CD14-positive monocyte (primary cell): Measurements from ENCODE around the gene STEAP4. TPM values are rescaled to one million over a fixed set of nuclear protein-coding genes. Genes with fewer than 3 reads are reported as not detected.

Experiments
- DNase-seq, 3 donors: peaks; one replicate each; pipeline ENCODE4 v3.0.0-alpha.2; 2011 to 2022
- H2AFZ ChIP-seq: 2 replicates; pipeline ENCODE4 v1.6.0; 2012; ENCODE audit warnings: mild to moderate bottlenecking, low read depth, low read length, inconsistent platforms; ENCODE audit not compliant: insufficient read depth, poor library complexity, severe bottlenecking
- H3K27ac ChIP-seq, 2 donors: 1 replicate in 1 of 2; 2 replicates in 1 of 2; pipeline ENCODE4 v1.5.1; 2012 to 2013; ENCODE audit warnings: low read length in 2 of 2, control low read depth in 1 of 2, inconsistent platforms in 1 of 2, low read depth in 1 of 2, mild to moderate bottlenecking in 1 of 2
- H3K27me3 ChIP-seq, 2 donors: one replicate each; pipeline versions ENCODE4 v1.6.0 to v1.6.1; 2011 to 2013; ENCODE audit warnings: low read length in 2 of 2; ENCODE audit not compliant: control insufficient read depth in 2 of 2, insufficient read depth in 2 of 2
- H3K36me3 ChIP-seq, 2 donors: replicated peaks in 1 of 2; 1 replicate in 1 of 2; 2 replicates in 1 of 2; pipeline versions ENCODE4 v1.5.1 to v1.6.1; 2012 to 2013; ENCODE audit warnings: low read length in 2 of 2, control low read depth in 1 of 2, inconsistent platforms in 1 of 2, mild to moderate bottlenecking in 1 of 2; ENCODE audit not compliant: insufficient read depth in 2 of 2, control insufficient read depth in 1 of 2
- H3K4me1 ChIP-seq, 2 donors: 1 replicate in 1 of 2; 2 replicates in 1 of 2; pipeline versions ENCODE4 v1.5.1 to v1.6.1; 2012 to 2013; ENCODE audit warnings: low read length in 2 of 2, control low read depth in 1 of 2, inconsistent platforms in 1 of 2, mild to moderate bottlenecking in 1 of 2, moderate library complexity in 1 of 2; ENCODE audit not compliant: insufficient read depth in 2 of 2, control insufficient read depth in 1 of 2
- H3K4me2 ChIP-seq: replicated peaks from 2 replicates; pipeline ENCODE3; 2012; ENCODE audit warnings: low read length, moderate library complexity, mild to moderate bottlenecking; ENCODE audit not compliant: poor library complexity, severe bottlenecking; ENCODE audit errors: extremely low read depth
- H3K4me3 ChIP-seq, 3 experiments: fragments of 200-600 bp in 1 of 3; sonication (generic) in 1 of 3; replicated peaks in 1 of 3; 1 replicate in 2 of 3; 2 replicates in 1 of 3; pipeline ENCODE4 v1.5.1; 2011 to 2013; ENCODE audit warnings: low read length in 3 of 3, mild to moderate bottlenecking in 3 of 3, control low read depth in 2 of 3, low read depth in 2 of 3, inconsistent platforms in 1 of 3, moderate library complexity in 1 of 3
- H3K79me2 ChIP-seq: 2 replicates; pipeline ENCODE4 v1.6.0; 2012; ENCODE audit warnings: mild to moderate bottlenecking, control low read depth, inconsistent platforms, low read length, moderate library complexity; ENCODE audit not compliant: insufficient read depth
- H3K9ac ChIP-seq: 2 replicates; pipeline ENCODE4 v1.6.0; 2017; ENCODE audit warnings: low read length, mild to moderate bottlenecking; ENCODE audit not compliant: insufficient read depth, poor library complexity, severe bottlenecking
- H3K9me3 ChIP-seq, 2 donors: replicated peaks in 1 of 2; 1 replicate in 1 of 2; 2 replicates in 1 of 2; pipeline versions ENCODE4 v1.5.1 to v1.6.1; 2012 to 2013; ENCODE audit warnings: low read length in 2 of 2, control low read depth in 1 of 2; ENCODE audit not compliant: control insufficient read depth in 1 of 2, insufficient read depth in 1 of 2
- H4K20me1 ChIP-seq: 2 replicates; pipeline ENCODE4 v1.6.0; 2012; ENCODE audit warnings: mild to moderate bottlenecking, low read length, control low read depth, moderate library complexity; ENCODE audit not compliant: insufficient read depth
- H3K27ac Mint-ChIP-seq, 7 donors: one replicate each; pipeline ENCODE4 v1.8.0; 2020; ENCODE audit warnings: mild to moderate bottlenecking in 7 of 7, mixed read lengths in 7 of 7, moderate library complexity in 6 of 7, inconsistent platforms in 2 of 7
- H3K27me3 Mint-ChIP-seq, 3 donors: one replicate each; pipeline ENCODE4 v1.8.0; 2021 to 2022; ENCODE audit warnings: low read depth in 3 of 3, mild to moderate bottlenecking in 3 of 3, mixed read lengths in 3 of 3, moderate library complexity in 3 of 3, inconsistent platforms in 1 of 3
- H3K36me3 Mint-ChIP-seq, 2 donors: one replicate each; pipeline ENCODE4 v1.8.0; 2020; ENCODE audit warnings: mixed read lengths in 2 of 2, inconsistent platforms in 1 of 2, mild to moderate bottlenecking in 1 of 2
- H3K4me1 Mint-ChIP-seq: one replicate; pipeline ENCODE4 v1.8.0; 2020; ENCODE audit warnings: mild to moderate bottlenecking, mixed read lengths
- H3K4me3 Mint-ChIP-seq, 2 donors: one replicate each; pipeline ENCODE4 v1.8.0; 2020; ENCODE audit warnings: mild to moderate bottlenecking in 2 of 2, mixed read lengths in 2 of 2, moderate library complexity in 1 of 2
- H3K9me3 Mint-ChIP-seq, 7 donors: one replicate each; pipeline ENCODE4 v1.8.0; 2020 to 2022; ENCODE audit warnings: mixed read lengths in 7 of 7, mild to moderate bottlenecking in 6 of 7, moderate library complexity in 6 of 7, inconsistent platforms in 2 of 7
- WGBS: methylation state at CpG from one replicate; pipeline ENCODE4 v1.1.5; 2013; ENCODE audit warnings: missing lambda C conversion rate; ENCODE audit not compliant: insufficient coverage; 5-methylcytosine and 5-hydroxymethylcytosine counted together
- intact Hi-C, 2 donors: fragments of 100-400 bp; cut with micrococcal nuclease; formaldehyde crosslinking; loops; one replicate each; pipeline versions ENCODE4 v1.15.0 to v1.15.1; 2023
- polyA plus RNA-seq, 3 donors: library from polyadenylated mRNA; depleted of rRNA in 1 of 3; unstranded in 2 of 3; stranded (reverse) in 1 of 3; fragments of 300-500 nt in 2 of 3; fragments of >200 nt in 1 of 3; fragmentation: Illumina TruSeq in 2 of 3; gene quantifications; 1 replicate in 2 of 3; 2 replicates in 1 of 3; pipeline ENCODE4 v1.2.3, GENCODE V29; 2012 to 2021
- TF ChIP-seq, protein P1 (sequence below): fragments of 200-600 bp; IDR thresholded peaks from one replicate; pipeline ENCODE4 v1.8.0; 2022; ENCODE audit warnings: antibody characterized with exemption, mild to moderate bottlenecking

The STEAP4 gene
- polyA plus RNA-seq, 3 donors: 17.1 to 40.0 (median 26.2) TPM

DNA sequence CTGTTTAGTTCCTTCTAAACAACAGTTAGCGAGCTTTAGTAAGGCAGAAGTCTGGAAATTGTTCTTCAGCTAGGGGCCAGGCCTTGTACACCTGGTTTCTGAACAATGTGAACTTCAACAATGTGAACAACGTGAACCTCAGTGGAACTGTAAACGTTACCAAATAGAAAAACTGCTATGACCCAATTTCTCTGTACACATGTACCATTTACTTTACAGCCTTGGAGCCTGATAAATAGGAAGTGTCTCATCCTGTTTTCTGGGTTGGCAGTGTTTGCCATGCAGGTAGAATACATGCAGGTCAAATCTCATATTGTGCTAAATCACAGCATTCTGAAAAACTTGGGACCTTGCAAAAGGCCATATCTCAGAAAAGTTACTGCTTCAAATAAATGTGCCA lies 1.6 kb downstream of the STEAP4 start:
- Mint-ChIP-seq H3K4me3 (peak overlapping the region in 1 of 2 donors; percentile 94), H3K36me3 (peaks cover 12 to 16% of the 10 kb centered on the region in 2 donors), H3K4me1 (peaks cover 61% of the 10 kb centered on the region), H3K9me3 (no peaks in the 10 kb centered on the region), H3K27ac (no peak overlapping the region), H3K27me3 (peaks cover 0 to 2% (median 2%) of the 10 kb centered on the region in 3 donors)
- H4K20me1 ChIP-seq: no peaks in the 10 kb centered on the region
- H3K79me2 ChIP-seq: peaks cover 15% of the 10 kb centered on the region
- H3K4me1 ChIP-seq: peaks cover 43 to 57% of the 10 kb centered on the region in 2 donors
- no peaks in the 10 kb centered on the region for H3K9me3 ChIP-seq
- intact Hi-C loops: no loop called here
- H3K36me3 ChIP-seq: no peaks in the 10 kb centered on the region
- H3K4me2 ChIP-seq: peak overlapping the region; percentile 85
- H3K4me3 ChIP-seq: peak overlapping the region in 2 of 3 experiments; percentile 52 to 85
- H3K27me3 ChIP-seq: no peaks in the 10 kb centered on the region
- no peak for DNase-seq
- TF ChIP-seq, protein P1, sequence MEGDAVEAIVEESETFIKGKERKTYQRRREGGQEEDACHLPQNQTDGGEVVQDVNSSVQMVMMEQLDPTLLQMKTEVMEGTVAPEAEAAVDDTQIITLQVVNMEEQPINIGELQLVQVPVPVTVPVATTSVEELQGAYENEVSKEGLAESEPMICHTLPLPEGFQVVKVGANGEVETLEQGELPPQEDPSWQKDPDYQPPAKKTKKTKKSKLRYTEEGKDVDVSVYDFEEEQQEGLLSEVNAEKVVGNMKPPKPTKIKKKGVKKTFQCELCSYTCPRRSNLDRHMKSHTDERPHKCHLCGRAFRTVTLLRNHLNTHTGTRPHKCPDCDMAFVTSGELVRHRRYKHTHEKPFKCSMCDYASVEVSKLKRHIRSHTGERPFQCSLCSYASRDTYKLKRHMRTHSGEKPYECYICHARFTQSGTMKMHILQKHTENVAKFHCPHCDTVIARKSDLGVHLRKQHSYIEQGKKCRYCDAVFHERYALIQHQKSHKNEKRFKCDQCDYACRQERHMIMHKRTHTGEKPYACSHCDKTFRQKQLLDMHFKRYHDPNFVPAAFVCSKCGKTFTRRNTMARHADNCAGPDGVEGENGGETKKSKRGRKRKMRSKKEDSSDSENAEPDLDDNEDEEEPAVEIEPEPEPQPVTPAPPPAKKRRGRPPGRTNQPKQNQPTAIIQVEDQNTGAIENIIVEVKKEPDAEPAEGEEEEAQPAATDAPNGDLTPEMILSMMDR: no peak
- no CpG with 5 or more reads among the region's 3 CpGs for WGBS
- H3K9ac ChIP-seq: no peak overlapping the region
- H3K27ac ChIP-seq: no peak overlapping the region
- H2AFZ ChIP-seq: no peak overlapping the region

DNA sequence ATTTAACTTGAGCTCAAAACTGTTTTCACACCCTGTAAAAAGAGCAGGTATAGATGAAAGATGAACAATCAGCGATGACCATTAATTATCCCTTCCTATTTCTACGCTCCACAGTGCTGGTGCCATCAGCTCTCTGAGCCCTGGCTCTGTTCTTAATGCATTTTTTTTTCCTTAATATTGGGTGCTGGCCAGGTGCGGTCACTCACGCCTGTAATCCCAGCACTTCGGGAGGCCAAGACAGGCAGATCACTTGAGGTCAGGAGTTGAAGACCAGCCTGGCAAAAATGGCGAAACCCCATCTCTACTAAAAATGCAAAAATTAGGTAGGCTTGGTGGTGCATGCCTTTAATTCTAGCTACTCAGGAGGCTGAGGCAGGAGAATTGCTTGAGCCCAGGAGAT lies 4.2 kb downstream of the STEAP4 start:
- no peak overlapping the region for H3K4me3 ChIP-seq
- H3K4me1 ChIP-seq: peaks cover 41 to 54% of the 10 kb centered on the region in 2 donors
- WGBS: 100% methylated on average over 1 of the region's 6 CpGs
- no peaks in the 10 kb centered on the region for H3K36me3 ChIP-seq
- H3K27me3 Mint-ChIP-seq: peaks cover 0 to 2% (median 2%) of the 10 kb centered on the region in 3 donors
- TF ChIP-seq, protein P1: no peak
- no peak for DNase-seq
- H3K27me3 ChIP-seq: no peaks in the 10 kb centered on the region
- H2AFZ ChIP-seq: no peak overlapping the region
- H3K4me2 ChIP-seq: no peak overlapping the region
- H3K9me3 Mint-ChIP-seq: no peaks in the 10 kb centered on the region
- no peak overlapping the region for H3K27ac ChIP-seq
- H3K9ac ChIP-seq: no peak overlapping the region
- no peak overlapping the region for H3K27ac Mint-ChIP-seq
- H3K36me3 Mint-ChIP-seq: peaks cover 16 to 18% of the 10 kb centered on the region in 2 donors
- no peaks in the 10 kb centered on the region for H3K9me3 ChIP-seq
- H3K79me2 ChIP-seq: peaks cover 15% of the 10 kb centered on the region
- peaks cover 61% of the 10 kb centered on the region for H3K4me1 Mint-ChIP-seq
- no peaks in the 10 kb centered on the region for H4K20me1 ChIP-seq
- H3K4me3 Mint-ChIP-seq: no peak overlapping the region
- intact Hi-C loops: no loop called here
